IMR-90 (cell line): ENCODE results near the gene FBXO5. TPM values are rescaled to one million over a fixed set of nuclear protein-coding genes. Genes with fewer than 3 reads are reported as not detected.

Source experiments
- ATAC-seq: fragments of 200-7000 bp; cut with Tn5 transposase; 2 replicates; pipeline ENCODE4 v1.9.1; 2020; ENCODE audit warnings: low read depth, mild to moderate bottlenecking, moderate library complexity
- BruUV-seq: library from RNA; stranded (reverse); fragments of 400-500 nt; replicated peaks from 2 replicates; lab custom pipeline; 2021; lab: Mats Ljungman, UMichigan
- CTCF ChIA-PET: fragments of 300-600 bp; formaldehyde crosslinking; extraction: SDS; loops from one replicate; lab custom pipeline; 2021; ENCODE audit warnings: antibody characterized with exemption; lab: Yijun Ruan, JAX
- POLR2A ChIA-PET: fragments of 300-600 bp; sonication (Branson Sonifier 250); formaldehyde crosslinking; loops from one replicate; lab custom pipeline; 2022; ENCODE audit warnings: antibody characterized with exemption; ENCODE audit not compliant: unreplicated experiment; lab: Charles Lee
- DNase-seq: peaks from one replicate; pipeline ENCODE4 v3.0.0; 2013
- H2AFZ ChIP-seq: replicated peaks from 2 replicates; pipeline ENCODE3; 2013; ENCODE audit warnings: low read length, mild to moderate bottlenecking; ENCODE audit not compliant: poor library complexity
- H2AK5ac ChIP-seq: 2 replicates; pipeline ENCODE4 v1.6.1; 2013; ENCODE audit warnings: low read depth, low read length, inconsistent platforms
- H2AK9ac ChIP-seq: replicated peaks from 2 replicates; pipeline ENCODE3; 2013; ENCODE audit warnings: mild to moderate bottlenecking, low read depth, low read length, moderate library complexity; ENCODE audit not compliant: poor library complexity
- H2BK120ac ChIP-seq: 2 replicates; pipeline ENCODE4 v1.6.1; 2013; ENCODE audit warnings: low read depth, low read length, inconsistent platforms
- H2BK15ac ChIP-seq: 3 replicates; pipeline ENCODE4 v1.6.1; 2013; ENCODE audit warnings: low read depth, low read length, inconsistent platforms
- H2BK20ac ChIP-seq: 2 replicates; pipeline ENCODE4 v1.6.1; 2013; ENCODE audit warnings: low read depth, mild to moderate bottlenecking, inconsistent platforms, low read length, moderate library complexity
- H2BK5ac ChIP-seq: 2 replicates; pipeline ENCODE4 v1.6.1; 2013; ENCODE audit warnings: mild to moderate bottlenecking, low read depth, low read length, inconsistent platforms; ENCODE audit not compliant: poor library complexity, severe bottlenecking
- H3K14ac ChIP-seq: replicated peaks from 2 replicates; pipeline ENCODE4 v1.6.1; 2013; ENCODE audit warnings: low read depth, low read length, inconsistent platforms
- H3K18ac ChIP-seq: 2 replicates; pipeline ENCODE4 v1.6.1; 2013; ENCODE audit warnings: low read depth, low read length, control low read depth
- H3K23ac ChIP-seq: 2 replicates; pipeline ENCODE4 v1.6.1; 2013; ENCODE audit warnings: low read depth, low read length, inconsistent platforms
- H3K27ac ChIP-seq: 2 replicates; pipeline ENCODE4 v1.5.1; 2013; ENCODE audit warnings: mild to moderate bottlenecking, control low read depth, low read length; ENCODE audit not compliant: insufficient read depth
- H3K27me3 ChIP-seq: 2 replicates; pipeline ENCODE4 v1.6.1; 2013; ENCODE audit warnings: low read length; ENCODE audit not compliant: control insufficient read depth, insufficient read depth
- H3K36me3 ChIP-seq: 2 replicates; pipeline ENCODE4 v1.6.1; 2013; ENCODE audit warnings: low read length, mixed read lengths; ENCODE audit not compliant: control insufficient read depth, insufficient read depth
- H3K4ac ChIP-seq: 2 replicates; pipeline ENCODE4 v1.6.1; 2013; ENCODE audit warnings: low read depth, low read length, inconsistent platforms
- H3K4me1 ChIP-seq: 2 replicates; pipeline ENCODE4 v1.6.1; 2013; ENCODE audit warnings: low read length, mixed read lengths; ENCODE audit not compliant: control insufficient read depth, insufficient read depth
- H3K4me2 ChIP-seq: 2 replicates; pipeline ENCODE4 v1.6.1; 2013; ENCODE audit warnings: low read depth, mild to moderate bottlenecking, control low read depth, low read length, moderate library complexity
- H3K4me3 ChIP-seq: 2 replicates; pipeline ENCODE4 v1.5.1; 2013; ENCODE audit warnings: low read depth, mild to moderate bottlenecking, control low read depth, low read length, moderate library complexity; ENCODE audit not compliant: insufficient read depth
- H3K56ac ChIP-seq: 2 replicates; pipeline ENCODE4 v1.6.1; 2013; ENCODE audit warnings: low read length, inconsistent platforms; ENCODE audit not compliant: insufficient read depth; ENCODE audit errors: extremely low read depth
- H3K79me1 ChIP-seq, 2 experiments: 2 replicates each; pipeline ENCODE4 v1.6.1; 2013; ENCODE audit warnings: low read length in 2 of 2, inconsistent platforms in 1 of 2, low read depth in 1 of 2
- H3K9ac ChIP-seq: 2 replicates; pipeline ENCODE4 v1.6.1; 2013; ENCODE audit warnings: low read depth, low read length, control low read depth
- H3K9me1 ChIP-seq: 2 replicates; pipeline ENCODE4 v1.6.1; 2013; ENCODE audit warnings: low read length, inconsistent platforms; ENCODE audit not compliant: insufficient read depth
- H3K9me3 ChIP-seq: 2 replicates; pipeline ENCODE4 v1.6.1; 2013; ENCODE audit warnings: low read length; ENCODE audit not compliant: control insufficient read depth, insufficient read depth
- H4K20me1 ChIP-seq: 2 replicates; pipeline ENCODE4 v1.6.1; 2013; ENCODE audit warnings: low read length, inconsistent platforms; ENCODE audit not compliant: insufficient read depth
- H4K5ac ChIP-seq: 2 replicates; pipeline ENCODE4 v1.6.1; 2013; ENCODE audit warnings: mild to moderate bottlenecking, low read depth, low read length, control low read depth
- H4K8ac ChIP-seq, 2 experiments: 2 replicates each; pipeline ENCODE4 v1.6.1; 2013; ENCODE audit warnings: low read depth in 2 of 2, low read length in 2 of 2, control low read depth in 1 of 2, inconsistent platforms in 1 of 2
- H4K91ac ChIP-seq: 2 replicates; pipeline ENCODE4 v1.6.1; 2013; ENCODE audit warnings: low read depth, low read length, inconsistent platforms; ENCODE audit not compliant: insufficient read depth
- BHLHE40 ChIP-seq: fragments of 150-350 bp; IDR thresholded peaks from 2 replicates; pipeline ENCODE4 v1.6.1; 2016; ENCODE audit warnings: mild to moderate bottlenecking, low read depth, low read length
- CEBPB ChIP-seq: IDR thresholded peaks from 2 replicates; pipeline ENCODE4 v1.6.1; 2012; ENCODE audit warnings: low read depth, low read length, improper control_type of control experiment
- CHD1 ChIP-seq: IDR thresholded peaks from 2 replicates; pipeline ENCODE4 v1.6.1; 2012; ENCODE audit warnings: low read depth, low read length, improper control_type of control experiment
- CTCF ChIP-seq: conservative IDR thresholded peaks from 2 replicates; pipeline ENCODE4 v1.5.1; 2012; ENCODE audit warnings: mild to moderate bottlenecking, low read depth, low read length, improper control_type of control experiment
- FOS ChIP-seq: fragments of 150-350 bp; IDR thresholded peaks from 2 replicates; pipeline ENCODE4 v1.6.1; 2016; ENCODE audit warnings: low read depth, low read length
- MAZ ChIP-seq: IDR thresholded peaks from 2 replicates; pipeline ENCODE4 v1.6.1; 2012; ENCODE audit warnings: low read depth, mild to moderate bottlenecking, low read length, improper control_type of control experiment, moderate library complexity, borderline replicate concordance
- MXI1 ChIP-seq: IDR thresholded peaks from 2 replicates; pipeline ENCODE4 v1.6.1; 2012; ENCODE audit warnings: low read depth, mild to moderate bottlenecking, low read length, moderate library complexity, borderline replicate concordance
- NFE2L2 ChIP-seq: fragments of 150-350 bp; IDR thresholded peaks from 2 replicates; pipeline ENCODE4 v1.6.1; 2016; ENCODE audit warnings: low read depth, mild to moderate bottlenecking, low read length
- RAD21 ChIP-seq: IDR thresholded peaks from 2 replicates; pipeline ENCODE4 v1.6.1; 2012; ENCODE audit warnings: low read length, improper control_type of control experiment
- RCOR1 ChIP-seq: IDR thresholded peaks from 2 replicates; pipeline ENCODE4 v1.6.1; 2012; ENCODE audit warnings: mild to moderate bottlenecking, low read length, improper control_type of control experiment; ENCODE audit not compliant: insufficient replicate concordance
- RFX5 ChIP-seq: IDR thresholded peaks from 2 replicates; pipeline ENCODE4 v1.8.0; 2012; ENCODE audit warnings: low read depth, mild to moderate bottlenecking, low read length, moderate library complexity
- dilution Hi-C: fragments of 300-500 bp; cut with HindIII; formaldehyde crosslinking; loops from one replicate; pipeline ENCODE4 v1.14.3; 2018; ENCODE audit warnings: low sequenced_read_pairs; ENCODE audit not compliant: unreplicated experiment
- in situ Hi-C: fragments of 300-500 bp; cut with MboI; formaldehyde crosslinking; loops from 3 replicates; pipeline ENCODE4 v1.14.3; 2019; ENCODE audit warnings: low sequenced_read_pairs, inconsistent platforms, mixed read lengths
- intact Hi-C: fragments of 100-400 bp; cut with micrococcal nuclease; formaldehyde crosslinking; loops from 2 replicates; pipeline ENCODE4 v1.10.0; 2022
- polyA plus RNA-seq, 3 experiments: library from polyadenylated mRNA; depleted of rRNA; stranded (reverse); fragments of >200 nt; gene quantifications; 2 replicates each; pipeline ENCODE4 v1.2.3, GENCODE V29; 2012; ENCODE audit warnings: low replicate concordance in 1 of 3
- total RNA-seq: library from RNA; depleted of rRNA; stranded (reverse); fragments of >200 nt; gene quantifications from 2 replicates; pipeline ENCODE4 v1.2.3, GENCODE V29; 2012

The FBXO5 gene
- total and polyA plus RNA-seq, 2 of the 4 experiments (the other 2 are of a cell fraction) = 11.8 to 16.7 TPM

- Histone ChIP-seq H2AK9ac (no peak overlapping the region), H2BK120ac (no peak overlapping the region), H3K27ac (no peak overlapping the region), H2BK15ac (no peak overlapping the region), H4K20me1 (peaks cover 25% of the 10 kb centered on the region), H3K4me1 (peaks cover 3% of the 10 kb centered on the region; the same call in 1 of the 2 replicates), H3K56ac (no peak overlapping the region), H3K4me2 (peak overlapping the region; percentile 35; the same call in 1 of the 2 replicates), H3K18ac (no peak overlapping the region), H3K23ac (no peak overlapping the region), H2BK5ac (no peak overlapping the region), H4K5ac (no peak overlapping the region), H3K14ac (no peak overlapping the region), H2BK20ac (no peak overlapping the region), H3K4me3 (no peak overlapping the region), H3K79me1 (peaks cover 9 to 20% of the 10 kb centered on the region in 2 experiments), H3K9me1 (no peaks in the 10 kb centered on the region), H2AFZ (no peak overlapping the region), H3K9me3 (no peaks in the 10 kb centered on the region), H2AK5ac (no peak overlapping the region), H3K27me3 (no peaks in the 10 kb centered on the region), H4K8ac (no peak overlapping the region), H3K9ac (no peak overlapping the region), H3K36me3 (peaks cover 7% of the 10 kb centered on the region), H3K4ac (no peak overlapping the region), H4K91ac (no peak overlapping the region)
- POLR2A ChIA-PET = no interaction called here
- dilution Hi-C loops = no loop called here
- no peak for DNase-seq
- TF ChIP-seq CTCF (no peak), RFX5 (no peak), CHD1 (no peak), NFE2L2 (no peak), FOS (no peak), BHLHE40 (no peak), CEBPB (no peak), RAD21 (no peak), MXI1 (no peak), RCOR1 (no peak), MAZ (no peak)
- no peak for ATAC-seq
- in situ Hi-C loops = no loop called here
- BruUV-seq = no TSS peak
- CTCF ChIA-PET = interaction anchor here (0.6 to 1.2 kb wide), 2 partner anchors 23 to 708 kb away, joined by 3 to 8 read pairs; no protein-coding TSS in a partner anchor
- intact Hi-C loops = no loop called here
Observed at GRCh38 chr6:153000243-153000642, 17.4 kb upstream of the FBXO5 start.
